GM21717 (cell line): Measurements from ENCODE around the gene RCOR3.

ENCODE experiments used
- ATAC-seq: cut with Tn5 transposase; IDR thresholded peaks from one replicate; pipeline ENCODE4 v1.9.1; 2021; ENCODE audit warnings: mild to moderate bottlenecking, moderate library complexity; ENCODE audit not compliant: unreplicated experiment

RCOR3 gene

DNA sequence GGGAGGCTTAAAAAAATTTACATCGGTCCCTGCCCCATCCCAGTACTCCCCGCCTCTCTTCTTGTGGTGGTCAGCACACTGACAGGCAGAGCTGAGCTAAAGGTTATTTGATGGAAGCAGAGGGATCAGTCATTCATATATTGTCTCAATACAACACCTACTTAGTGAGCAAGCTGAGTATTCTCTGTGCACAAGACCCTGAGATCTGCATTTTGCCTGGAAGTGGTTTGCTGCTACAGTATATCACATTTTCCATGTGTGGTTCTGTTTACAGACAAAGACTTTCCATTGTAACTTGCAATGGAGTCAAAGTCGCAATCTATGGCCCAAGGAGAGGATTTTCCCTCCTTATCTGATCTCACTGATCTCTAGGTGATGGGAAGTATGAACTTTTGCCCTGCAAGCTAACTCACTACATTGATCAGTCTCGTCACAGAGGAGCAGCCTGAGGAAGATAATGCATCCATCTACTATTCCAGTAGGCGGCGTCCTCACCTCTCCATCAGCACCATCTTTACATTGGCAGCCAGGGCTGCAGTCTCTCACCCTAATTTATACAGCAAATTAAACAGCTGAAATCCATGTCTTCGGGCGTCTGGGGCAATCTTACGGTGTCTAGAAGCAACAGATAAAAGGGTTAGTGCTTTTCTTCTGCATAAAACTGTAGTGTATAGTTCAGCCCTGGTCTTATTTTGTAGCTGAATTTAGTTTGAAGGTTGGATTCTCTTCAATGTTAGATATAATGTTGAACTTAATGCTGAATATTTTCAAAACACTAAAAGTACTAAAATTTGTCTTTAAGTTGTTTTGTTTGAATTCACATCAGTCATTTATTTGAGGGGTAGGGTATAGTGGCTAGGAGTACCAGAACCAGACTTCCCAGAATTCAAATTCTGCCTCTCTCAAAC lies 64.2 kb downstream of the RCOR3 start:
- peak; percentile 48 for ATAC-seq

DNA sequence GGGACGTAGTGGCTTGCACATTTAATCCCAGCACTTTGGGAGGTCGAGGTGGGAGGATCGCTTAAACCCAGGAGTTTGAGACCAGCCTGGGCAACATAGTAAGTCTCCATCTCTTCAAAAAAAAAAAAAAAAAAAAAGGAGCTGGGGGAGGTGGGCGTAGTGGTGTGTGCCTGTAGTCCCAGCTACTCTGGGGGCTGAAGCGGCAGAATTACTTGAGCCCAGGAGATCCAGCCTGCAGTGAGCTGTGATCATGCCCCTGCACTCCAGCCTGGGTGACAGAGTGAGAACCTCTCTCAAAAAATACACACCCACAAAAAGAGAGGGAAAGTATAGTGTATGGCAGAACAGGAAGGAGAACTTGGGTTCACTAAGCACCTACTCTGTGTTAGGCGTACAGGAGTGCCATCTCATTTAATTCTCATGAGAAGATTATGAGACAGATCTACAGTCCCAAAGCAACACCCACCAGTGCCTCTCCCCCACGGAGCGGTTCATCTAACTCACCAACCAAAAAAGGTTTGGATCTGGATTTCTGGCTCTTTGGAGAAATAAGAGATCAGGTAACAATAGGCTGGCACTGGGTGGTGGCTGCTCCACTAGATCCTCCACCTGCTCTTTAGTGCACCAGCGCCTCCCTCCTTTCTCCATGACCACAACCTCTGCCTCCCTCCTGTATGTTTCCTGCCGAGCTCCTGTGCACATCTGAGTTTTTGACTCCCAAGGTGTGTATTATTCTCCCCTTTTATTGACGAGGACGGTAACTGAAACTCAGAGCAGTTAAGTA lies 66.0 kb downstream of the RCOR3 start:
- ATAC-seq = no peak

- no peak for ATAC-seq
Observed at GRCh38 chr1:211326140-211326527, 67.0 kb downstream of the RCOR3 start.

GRCh38 chr1:211326528-211327345 lies 67.6 kb downstream of the RCOR3 start, which contains the start of gene TRAF5:
Gene TRAF5, plus strand, starts transcription at chr1:211326833. Its CDS starts 26,407 bp downstream, at chr1:211353240.
- ATAC-seq = peak; percentile 27

GRCh38 chr1:211327346-211327921 lies 68.3 kb downstream of the RCOR3 start:
- peak; percentile 38 for ATAC-seq

DNA sequence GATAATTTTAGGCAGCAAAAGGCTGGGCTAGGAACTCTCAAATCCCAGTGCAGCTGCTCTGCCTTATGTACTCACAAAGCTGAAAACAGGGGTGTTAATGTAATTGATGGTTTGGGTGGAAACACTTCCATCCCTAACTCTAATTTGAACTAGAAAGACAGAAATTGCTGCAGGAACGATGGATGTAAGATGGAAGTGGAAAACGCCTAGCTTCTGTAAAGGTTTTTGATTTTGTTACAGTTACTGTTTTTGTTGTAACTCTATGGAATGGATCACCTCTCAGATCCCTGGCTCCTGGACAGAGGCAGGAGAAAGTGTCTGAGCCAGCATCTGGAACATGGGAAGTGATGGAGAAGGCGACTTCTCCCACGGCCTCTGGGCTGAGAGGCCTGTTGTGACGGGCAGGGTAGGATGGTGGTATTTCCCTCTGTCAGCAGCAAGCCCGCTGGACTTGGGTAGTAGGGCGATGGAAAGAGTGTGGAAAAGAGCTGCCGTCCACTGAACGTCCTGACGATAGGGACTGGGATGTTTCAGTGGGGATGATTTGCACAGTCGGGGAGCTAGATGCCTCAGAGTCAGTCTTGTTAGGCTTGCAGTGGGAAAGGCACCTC lies 69.0 kb downstream of the RCOR3 start:
- no peak for ATAC-seq

DNA sequence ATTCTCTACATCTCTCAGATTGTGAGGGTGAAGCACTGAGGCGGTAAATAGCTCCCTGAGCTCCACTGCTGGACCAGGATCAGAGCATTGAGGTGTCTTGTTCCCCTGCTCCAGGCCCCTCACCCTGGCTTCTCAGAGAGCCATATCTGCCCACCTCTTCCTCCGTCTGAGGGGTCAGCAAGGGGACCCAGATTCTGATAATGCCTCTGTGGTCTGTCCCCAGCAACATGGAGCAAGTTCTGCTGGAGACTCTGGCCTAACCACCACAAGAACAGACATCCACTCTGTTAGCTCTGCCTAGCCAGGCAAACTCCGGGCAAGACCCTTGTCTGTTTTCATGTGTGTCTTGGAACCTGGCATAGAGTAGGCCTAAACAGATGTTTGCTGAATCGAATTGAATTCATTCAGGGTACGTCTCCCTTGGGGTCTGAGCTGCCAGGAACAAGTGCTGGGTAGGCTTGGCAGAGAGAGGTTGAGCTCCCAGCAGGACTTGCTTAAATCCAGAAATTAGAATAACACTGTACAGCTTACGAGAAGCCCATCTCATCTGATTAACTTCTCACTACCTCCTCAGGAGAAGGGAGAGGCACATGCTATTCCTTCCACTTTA lies 69.8 kb downstream of the RCOR3 start:
- ATAC-seq = no peak

- peak; percentile 60 for ATAC-seq
Observed at GRCh38 chr1:211329764-211330201, 70.6 kb downstream of the RCOR3 start.

DNA sequence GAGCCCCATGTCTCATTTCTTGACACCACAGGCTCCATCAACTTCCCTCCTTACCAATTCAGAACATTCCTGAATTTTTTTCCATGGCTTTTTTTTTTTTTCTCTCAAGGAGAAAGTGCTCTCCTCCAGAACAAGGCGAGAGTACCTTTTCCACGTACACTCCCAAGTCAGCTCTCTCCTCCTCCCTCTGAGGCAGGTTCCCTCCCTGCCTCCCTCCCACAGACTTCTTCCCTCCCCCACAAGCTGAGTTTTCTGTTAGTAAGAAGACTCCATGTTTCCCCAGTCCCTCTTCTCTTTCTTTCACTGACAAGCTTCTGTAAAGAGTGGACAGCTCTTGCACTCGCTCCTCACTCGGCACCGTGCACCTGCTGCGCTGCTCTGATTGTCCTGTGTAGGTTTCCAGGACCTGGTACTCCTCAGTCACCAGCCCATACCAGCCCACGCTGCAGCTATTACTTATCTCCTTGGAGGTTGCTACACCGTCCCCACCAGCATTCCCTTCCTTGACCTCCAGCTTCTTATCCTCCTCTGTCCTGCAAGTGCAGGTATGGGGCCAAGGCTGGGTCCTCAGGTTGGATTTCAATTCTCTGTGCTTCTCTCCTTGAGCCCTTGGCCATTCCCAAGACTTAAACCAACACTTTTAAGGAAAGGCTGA lies 71.2 kb downstream of the RCOR3 start:
- ATAC-seq = no peak

- no peak for ATAC-seq
Observed at GRCh38 chr1:211331011-211331709, 72.0 kb downstream of the RCOR3 start.

GRCh38 chr1:211332036-211332616 lies 73.0 kb downstream of the RCOR3 start:
- no peak for ATAC-seq

DNA sequence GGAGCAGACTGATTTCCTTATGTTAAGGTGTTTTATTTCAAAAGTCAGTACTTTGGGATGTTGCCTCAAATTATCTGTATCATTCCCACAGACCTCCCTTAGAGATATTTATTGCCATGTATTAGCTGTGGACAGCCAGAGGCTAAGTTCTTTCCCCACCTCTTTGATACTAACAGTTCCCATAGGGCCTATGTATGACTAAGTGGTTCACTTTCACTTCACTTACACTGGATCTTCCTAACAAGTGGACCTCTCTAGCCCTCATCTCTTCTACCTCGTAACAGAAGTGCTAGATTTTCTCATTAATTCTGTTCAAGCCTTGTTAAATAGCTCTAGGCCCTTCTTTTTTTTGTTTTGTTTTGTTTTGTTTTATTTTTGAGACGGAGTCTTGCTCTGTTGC lies 73.7 kb downstream of the RCOR3 start:
- no peak for ATAC-seq

DNA sequence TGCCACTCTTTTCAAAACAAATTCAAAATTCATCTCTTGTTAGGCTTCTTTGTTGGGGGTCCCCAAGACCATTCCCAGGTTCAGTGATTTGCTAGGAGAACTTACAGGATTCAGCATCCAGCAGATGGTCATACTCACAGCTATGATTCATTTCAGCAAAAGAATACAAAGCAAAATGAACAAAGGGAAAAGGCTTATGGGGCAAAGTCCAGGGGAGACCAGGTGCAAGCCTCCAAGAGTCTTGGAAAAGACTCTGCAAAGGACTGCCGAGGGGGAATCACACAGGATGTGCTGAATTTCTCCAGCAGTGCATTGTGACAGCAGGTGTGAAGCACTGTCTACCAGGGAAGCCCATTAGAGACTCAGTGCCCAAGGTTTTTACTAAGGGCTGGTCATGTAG lies 74.7 kb downstream of the RCOR3 start:
- ATAC-seq = no peak

- ATAC-seq = no peak
Observed at GRCh38 chr1:211334986-211335385, 75.8 kb downstream of the RCOR3 start.

GRCh38 chr1:211335522-211336157 lies 76.5 kb downstream of the RCOR3 start:
- ATAC-seq = peak; percentile 88

DNA sequence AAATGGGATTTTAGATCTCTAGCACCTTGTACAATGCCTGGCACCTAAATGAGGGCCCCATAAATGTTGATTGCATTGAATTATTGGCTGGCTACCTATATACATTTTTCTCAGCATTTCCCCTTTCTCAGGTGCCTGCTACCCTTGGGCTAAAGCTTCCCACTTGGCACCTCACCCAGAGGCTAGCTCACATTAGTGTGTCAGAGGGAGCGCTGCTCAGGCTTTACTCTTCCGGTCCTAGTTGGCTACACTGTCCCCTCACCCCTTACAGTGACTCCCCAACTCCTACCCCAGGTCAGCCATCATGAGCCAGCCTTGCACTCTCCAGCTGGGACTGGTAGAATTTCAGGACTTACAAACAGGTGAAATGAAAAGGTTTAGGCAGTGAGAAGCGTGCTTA lies 77.0 kb downstream of the RCOR3 start:
- ATAC-seq = no peak

- no peak for ATAC-seq
Observed at GRCh38 chr1:211336775-211337174, 77.6 kb downstream of the RCOR3 start.
